Activated CD8-positive, alpha-beta memory T cell treated with anti-CD3 and anti-CD28 coated beads, Interleukin-2, amount 50 U/mL, for 1 hour (primary cell): ENCODE results near the gene TLL2.

ENCODE experiments used
- DNase-seq: peaks from one replicate; pipeline ENCODE4 v3.0.0-alpha.2; 2020; ENCODE audit errors: extremely low read depth

Gene TLL2

DNA sequence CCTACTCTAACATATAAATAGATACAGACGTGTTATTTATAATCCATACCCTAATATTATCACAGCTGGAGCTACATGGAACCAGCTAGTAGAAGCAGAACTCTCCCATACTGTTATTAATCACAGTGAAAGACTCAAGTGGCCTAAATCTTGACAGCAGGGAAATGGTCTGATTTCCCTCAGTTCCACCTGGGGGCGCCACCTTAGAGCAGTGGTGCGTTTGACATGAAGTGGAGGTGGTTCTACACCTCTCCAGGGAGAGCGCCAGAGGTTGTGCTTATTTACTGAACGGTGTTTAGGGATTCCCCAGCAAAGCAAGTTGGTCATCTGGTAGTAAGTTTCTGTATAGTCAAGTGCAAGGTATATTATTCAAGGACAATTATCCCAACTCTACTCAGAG, 191.9 kb downstream of the TLL2 start:
- no peak for DNase-seq

GRCh38 chr10:96319754-96320474, 193.8 kb downstream of the TLL2 start:
- no peak for DNase-seq

GRCh38 chr10:96317067-96317833, 196.5 kb downstream of the TLL2 start:
- no peak for DNase-seq
